Measurements from ENCODE around the gene SLC26A1.

The SLC26A1 gene

GRCh38 chr4:992297-993110 is 700 bp downstream of the SLC26A1 start:
- no peak for DNase-seq (ENCODE audit: extremely low spot score)
- TF ChIP-seq, protein P1, sequence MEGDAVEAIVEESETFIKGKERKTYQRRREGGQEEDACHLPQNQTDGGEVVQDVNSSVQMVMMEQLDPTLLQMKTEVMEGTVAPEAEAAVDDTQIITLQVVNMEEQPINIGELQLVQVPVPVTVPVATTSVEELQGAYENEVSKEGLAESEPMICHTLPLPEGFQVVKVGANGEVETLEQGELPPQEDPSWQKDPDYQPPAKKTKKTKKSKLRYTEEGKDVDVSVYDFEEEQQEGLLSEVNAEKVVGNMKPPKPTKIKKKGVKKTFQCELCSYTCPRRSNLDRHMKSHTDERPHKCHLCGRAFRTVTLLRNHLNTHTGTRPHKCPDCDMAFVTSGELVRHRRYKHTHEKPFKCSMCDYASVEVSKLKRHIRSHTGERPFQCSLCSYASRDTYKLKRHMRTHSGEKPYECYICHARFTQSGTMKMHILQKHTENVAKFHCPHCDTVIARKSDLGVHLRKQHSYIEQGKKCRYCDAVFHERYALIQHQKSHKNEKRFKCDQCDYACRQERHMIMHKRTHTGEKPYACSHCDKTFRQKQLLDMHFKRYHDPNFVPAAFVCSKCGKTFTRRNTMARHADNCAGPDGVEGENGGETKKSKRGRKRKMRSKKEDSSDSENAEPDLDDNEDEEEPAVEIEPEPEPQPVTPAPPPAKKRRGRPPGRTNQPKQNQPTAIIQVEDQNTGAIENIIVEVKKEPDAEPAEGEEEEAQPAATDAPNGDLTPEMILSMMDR (IDR thresholded peaks at IDR 0.05; ENCODE audit: control extremely low read depth, extremely low read depth, low read depth, missing control alignments): no peak
- ChIA-PET POLR2A (no interaction called here), CTCF (no interaction called here)

DNA sequence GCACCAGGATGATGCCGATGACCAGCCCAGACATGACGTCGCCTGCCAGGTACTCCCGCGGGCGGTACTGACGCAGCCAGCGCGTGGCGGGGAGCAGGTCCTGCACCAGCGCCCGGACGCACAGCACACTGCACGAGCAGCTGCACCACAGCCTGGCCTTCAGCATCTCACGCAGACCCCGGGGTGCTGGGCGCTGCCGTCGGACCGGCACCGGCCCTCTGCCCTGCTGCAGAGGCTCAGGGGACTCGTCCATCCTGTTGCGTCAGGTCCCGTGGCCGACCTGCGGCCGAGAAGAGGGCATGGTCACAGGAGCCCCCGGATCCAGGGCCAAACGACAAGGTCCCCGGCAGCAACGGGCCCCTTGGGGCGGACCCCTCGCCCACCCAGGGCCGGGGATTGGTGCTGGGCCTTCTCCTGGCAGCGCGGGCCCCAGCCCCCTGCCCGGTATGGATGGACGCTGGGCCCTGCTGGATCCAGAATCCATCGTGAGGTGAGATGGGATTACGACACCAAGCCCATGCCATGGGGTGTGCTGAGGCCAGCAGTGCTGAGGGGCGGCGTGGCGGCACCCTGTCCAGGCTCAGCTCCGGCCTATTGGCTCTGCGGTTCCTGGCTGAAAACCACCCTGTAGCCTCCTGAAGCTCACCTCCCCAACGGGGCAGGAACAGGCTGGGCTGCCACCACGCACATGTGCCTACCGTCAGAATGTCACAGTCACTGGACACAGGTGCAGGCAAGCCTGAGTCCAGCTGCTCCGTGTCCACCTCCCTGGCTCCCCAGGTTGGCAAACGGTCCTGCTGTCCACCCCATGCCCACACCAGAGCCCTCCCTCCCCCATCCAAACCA is 1.5 kb downstream of the SLC26A1 start:
- POLR2A ChIA-PET: no interaction called here
- no peak for DNase-seq (ENCODE audit: extremely low spot score)
- TF ChIP-seq, protein P1 (IDR thresholded peaks at IDR 0.05; ENCODE audit: control extremely low read depth, extremely low read depth, low read depth, missing control alignments): no peak
- CTCF ChIA-PET: no interaction called here

DNA sequence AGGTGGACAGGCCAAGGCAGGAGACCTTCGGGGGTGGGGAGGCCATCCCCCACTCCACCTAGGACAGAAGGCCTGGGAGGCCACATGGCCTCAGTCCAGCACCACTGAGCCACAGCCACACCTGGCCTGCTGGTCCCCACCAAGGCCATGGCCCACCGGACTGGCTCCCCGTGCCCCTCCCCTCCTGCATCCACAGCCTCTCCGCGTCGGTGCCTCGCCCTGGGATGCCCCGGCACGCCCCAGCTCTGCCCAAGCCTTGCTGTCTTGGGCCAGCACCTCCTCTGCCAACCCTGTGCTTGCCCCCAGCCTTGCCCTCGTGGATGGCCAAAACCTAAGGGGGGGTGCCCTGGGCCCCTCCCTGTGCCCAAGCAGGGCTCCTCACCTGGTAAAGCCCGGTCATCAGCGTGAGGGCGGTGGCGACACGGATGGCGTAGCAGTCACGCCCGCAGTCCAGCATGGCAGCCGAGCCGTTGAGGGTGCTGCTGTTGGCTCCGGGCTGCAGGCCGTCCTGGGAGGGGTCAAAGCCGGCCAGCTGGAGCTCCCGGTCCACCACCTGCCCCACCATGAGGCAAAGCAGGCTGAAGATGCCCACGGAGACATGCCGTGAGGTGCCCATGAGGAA is 2.3 kb downstream of the SLC26A1 start:
- no peak for DNase-seq (ENCODE audit: extremely low spot score)
- CTCF ChIA-PET: no interaction called here
- TF ChIP-seq, protein P1 (IDR thresholded peaks at IDR 0.05; ENCODE audit: control extremely low read depth, extremely low read depth, low read depth, missing control alignments): no peak
- POLR2A ChIA-PET: no interaction called here

DNA sequence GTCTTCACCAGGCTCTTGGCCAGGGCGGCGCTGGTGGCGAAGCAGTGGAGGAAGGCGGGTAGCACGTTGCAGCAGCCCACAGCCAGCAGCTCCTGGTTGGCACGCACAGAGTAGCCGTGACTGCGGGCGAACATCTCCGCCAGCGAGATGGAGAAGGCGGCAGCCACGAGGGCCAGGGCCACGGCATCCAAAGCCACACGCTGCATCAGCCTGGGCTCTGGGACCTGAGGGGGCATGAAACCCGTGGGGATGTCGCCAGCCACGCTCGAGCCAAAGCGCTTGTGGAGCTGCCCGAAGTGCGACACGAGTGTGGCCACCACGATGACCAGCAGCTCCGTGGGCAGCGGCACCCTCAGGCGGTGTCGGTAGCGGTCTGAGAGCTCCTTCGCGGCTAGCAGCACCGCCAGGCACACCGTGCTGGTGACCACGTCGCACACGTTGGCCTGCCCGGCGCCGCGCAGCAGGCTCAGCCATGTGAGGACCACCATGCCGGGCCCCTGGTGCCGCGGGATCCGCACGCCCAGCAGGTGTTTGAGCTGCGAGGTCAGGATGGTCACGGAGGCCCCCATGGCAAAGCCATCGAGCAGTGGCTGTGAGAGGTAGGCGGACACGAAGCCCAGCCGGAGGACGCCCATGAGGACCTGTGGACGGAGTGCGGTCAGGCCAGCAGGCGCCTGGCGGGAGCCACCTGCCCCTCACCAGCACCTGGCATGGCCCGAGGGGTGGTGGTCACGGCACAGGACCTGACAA is 3.3 kb downstream of the SLC26A1 start:
- ChIA-PET POLR2A (no interaction called here), CTCF (no interaction called here)
- TF ChIP-seq, protein P1 (IDR thresholded peaks at IDR 0.05; ENCODE audit: control extremely low read depth, extremely low read depth, low read depth, missing control alignments): no peak
- no peak for DNase-seq (ENCODE audit: extremely low spot score)

DNA sequence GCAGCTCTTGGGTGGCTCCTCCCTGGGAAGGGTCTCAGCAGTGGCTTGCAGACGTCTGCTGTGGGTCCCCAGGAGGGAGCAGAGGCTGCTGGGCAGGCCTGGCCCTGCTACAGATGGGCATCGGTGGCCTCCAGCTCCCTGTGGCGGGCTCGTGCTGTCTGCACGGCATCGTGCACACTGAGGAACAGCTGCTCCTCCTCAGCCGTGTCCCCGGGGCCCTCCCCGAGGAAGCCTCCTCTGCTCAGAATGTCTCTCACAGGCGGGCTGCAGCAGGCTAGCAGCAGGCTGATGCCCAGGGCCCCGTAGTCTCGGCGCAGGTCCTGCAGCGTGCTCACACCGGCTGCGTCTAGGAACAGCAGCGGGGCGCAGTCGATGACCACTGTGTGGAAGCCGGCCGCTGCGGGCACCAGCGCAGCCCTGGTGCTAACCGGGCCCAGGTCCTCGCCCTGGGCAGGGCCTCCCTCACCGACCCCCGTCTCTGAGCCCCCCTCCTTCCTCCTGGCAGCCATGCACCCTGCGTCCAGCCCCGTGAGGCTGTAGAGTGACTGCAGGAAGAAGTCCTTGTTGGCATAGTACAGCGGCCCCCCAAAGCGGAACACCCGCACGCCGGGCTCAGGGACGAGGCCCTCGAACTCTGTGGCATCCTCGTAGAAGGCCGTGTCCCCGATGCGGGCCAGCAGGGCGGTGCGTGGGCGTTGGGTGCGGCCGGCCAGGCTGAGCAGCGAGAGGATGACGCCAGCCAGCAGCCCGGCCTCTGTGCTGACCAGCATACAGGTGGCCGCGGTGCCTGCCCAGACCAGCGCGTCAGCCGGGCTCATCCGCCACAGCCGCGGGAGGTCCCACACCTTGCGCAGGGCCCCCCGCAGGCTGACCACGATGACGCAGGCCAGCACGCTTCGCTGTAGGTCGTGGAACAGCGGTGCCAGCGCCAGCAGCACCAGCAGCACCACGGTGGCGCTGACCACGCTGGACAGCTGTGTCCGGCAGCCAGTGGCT is 4.2 kb downstream of the SLC26A1 start:
- TF ChIP-seq, protein P1 (IDR thresholded peaks at IDR 0.05; ENCODE audit: control extremely low read depth, extremely low read depth, low read depth, missing control alignments): no peak
- DNase-seq (ENCODE audit: extremely low spot score): no peak
- ChIA-PET CTCF (interaction anchor here (1.7 to 4.8 kb wide), 3 partner anchors 10 to 247 kb away, joined by 6 to 43 read pairs (median 7); no protein-coding TSS in a partner anchor), POLR2A (no interaction called here)
